GM18907 (cell line): ENCODE measurements around the gene PI4KA.
"Not testable (repeated sequence)": the region's sequence is repeated elsewhere in the genome, so short reads cannot be mapped to it uniquely, and the experiment has no call there.

Experiments used
- ATAC-seq: cut with Tn5 transposase; IDR thresholded peaks from one replicate; pipeline ENCODE4 v1.9.1; 2021; ENCODE audit warnings: mild to moderate bottlenecking, moderate library complexity; ENCODE audit not compliant: unreplicated experiment

Gene PI4KA

DNA sequence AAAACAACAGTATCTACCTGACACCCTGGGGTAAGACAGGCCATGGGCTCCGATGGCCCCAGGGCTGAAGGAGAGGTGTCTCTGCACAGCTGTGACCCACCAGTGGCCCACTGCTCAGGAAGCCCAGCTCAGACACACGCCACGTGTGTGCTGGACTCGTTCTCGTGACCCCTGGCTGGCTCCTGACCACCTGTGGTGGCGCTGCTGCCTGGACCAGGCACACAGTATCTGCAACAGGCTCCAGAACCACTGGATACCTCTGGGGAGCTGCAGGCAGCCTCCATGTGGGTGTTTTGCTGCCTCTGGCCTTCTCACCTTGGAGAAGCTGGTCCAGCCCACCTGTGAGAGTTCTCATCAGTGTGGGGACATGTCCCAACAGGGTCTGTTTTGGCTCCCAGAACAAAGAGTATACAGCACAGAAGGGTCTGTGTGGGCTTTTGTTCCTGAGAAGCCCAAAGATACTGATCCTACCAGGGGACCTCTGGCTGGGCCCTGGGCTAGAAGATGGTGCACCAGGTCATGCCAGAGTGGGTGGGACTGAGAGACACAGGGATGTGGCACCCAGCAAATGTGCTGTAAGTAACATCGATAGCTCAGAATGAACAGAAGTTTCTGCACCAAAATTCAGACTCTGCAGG is 106.4 kb downstream of the PI4KA start:
- no peak for ATAC-seq

- ATAC-seq: no peak
Observed at GRCh38 chr22:20751185-20751851, 107.3 kb downstream of the PI4KA start.

DNA sequence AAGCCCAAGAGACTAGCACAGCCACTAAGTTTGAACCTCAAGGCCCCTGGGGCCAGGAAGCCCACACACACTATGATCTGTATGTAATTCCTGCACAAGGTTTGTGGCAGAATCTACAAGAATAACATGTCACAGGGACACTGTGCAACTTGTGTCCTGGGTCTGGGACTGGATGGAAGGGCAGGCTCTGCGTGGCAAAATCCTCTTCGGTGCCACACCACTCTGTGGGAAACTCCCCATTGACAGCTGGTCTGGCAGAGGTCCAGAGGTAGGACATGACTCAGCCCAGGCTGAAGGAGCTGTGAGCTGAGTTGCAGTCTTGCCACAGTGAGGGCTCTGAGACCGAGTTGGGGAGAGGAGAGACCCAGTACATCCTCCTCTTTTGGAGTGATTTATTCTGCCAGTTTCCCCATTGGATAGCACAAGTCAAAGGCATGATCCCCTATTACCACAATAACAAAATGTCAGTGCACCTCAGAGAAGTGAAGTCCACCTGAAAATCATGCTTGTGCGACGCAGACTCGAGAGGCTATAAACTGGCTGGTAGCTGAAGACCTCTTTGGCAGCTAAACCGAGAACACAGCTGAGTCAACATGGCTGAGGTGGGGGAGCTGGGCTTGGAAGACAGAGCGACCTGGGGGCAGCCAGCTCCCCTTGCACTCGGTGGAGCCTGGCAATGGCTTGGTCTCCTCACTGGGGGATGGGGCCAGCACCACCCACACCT is 108.0 kb downstream of the PI4KA start:
- ATAC-seq: no peak

GRCh38 chr22:20749453-20749852 is 109.2 kb downstream of the PI4KA start:
- peak; percentile 12 for ATAC-seq

DNA sequence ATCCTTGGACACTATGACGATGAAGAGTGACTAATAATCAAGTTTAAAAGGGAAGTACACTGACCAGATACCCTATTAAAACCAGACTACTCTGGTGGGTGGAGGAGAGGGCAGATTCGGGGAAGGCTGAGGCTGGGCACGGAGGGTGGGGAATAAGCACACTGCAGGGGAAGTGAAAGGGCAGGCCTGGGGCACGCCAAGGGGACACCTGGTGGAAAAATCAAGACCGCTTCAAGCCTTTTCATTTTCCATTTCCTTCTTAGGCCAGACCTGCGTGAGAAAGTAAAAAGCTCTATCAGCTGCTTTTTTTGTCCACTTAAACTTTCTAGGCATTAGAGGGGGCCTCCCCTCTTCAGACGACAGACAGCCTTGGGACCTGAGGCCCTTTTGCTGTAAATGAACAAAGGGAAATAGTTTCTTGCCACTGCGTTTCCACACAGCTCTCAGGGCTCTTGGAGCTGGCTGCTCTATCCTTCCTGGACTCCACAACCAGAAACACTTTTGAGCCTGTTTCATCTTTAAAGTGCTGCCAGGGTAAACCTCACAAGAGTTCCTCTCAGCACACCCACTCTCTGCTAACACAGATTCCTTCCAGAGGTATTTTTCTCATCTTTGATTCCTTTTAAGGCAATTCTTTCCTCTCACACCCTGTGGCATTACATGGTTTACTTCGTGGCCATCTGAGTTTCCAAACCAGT is 109.7 kb downstream of the PI4KA start:
- ATAC-seq: peak; percentile 66

DNA sequence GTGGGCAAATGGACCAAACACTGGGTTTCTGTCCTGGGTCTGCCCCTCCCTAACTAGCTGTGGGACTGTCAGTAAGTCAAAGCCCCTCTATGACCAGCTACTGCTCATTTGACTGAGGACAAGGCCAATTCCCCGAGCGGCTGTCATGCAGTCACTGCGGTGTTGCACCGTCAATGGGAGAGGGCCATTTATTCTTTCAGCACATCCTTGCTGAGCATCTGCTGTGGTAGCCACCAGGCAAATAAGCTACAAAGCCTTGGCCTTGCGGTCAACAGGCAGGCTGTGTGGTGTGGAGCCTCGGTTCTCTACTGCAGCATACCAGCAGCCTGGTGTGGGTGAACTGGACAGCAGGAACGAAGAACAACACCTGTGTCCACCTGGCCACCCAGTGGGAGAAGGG is 110.5 kb downstream of the PI4KA start:
- no peak for ATAC-seq

DNA sequence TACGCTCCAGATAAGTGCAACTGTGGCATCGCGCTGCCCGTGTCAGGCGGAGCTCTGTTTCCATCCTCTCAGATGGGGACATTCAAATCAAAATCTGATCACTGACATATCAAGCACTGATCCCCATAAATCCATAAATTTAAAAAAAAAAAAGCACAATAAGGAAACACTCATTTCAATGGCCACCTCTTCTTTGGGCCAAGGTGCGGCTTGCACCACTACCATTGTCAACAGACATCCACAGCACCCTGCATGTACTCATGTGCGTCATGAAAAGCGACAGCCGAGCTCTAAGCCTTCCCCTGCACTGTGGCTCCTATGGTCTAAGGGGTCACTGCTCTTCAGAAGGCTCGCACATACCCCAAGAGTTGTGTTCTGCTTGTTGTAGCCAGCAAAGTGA is 111.4 kb downstream of the PI4KA start:
- ATAC-seq: no peak

GRCh38 chr22:20746431-20747189 is 112.0 kb downstream of the PI4KA start:
- ATAC-seq: no peak

- no peak for ATAC-seq
Observed at GRCh38 chr22:20745119-20745518, 113.5 kb downstream of the PI4KA start.

DNA sequence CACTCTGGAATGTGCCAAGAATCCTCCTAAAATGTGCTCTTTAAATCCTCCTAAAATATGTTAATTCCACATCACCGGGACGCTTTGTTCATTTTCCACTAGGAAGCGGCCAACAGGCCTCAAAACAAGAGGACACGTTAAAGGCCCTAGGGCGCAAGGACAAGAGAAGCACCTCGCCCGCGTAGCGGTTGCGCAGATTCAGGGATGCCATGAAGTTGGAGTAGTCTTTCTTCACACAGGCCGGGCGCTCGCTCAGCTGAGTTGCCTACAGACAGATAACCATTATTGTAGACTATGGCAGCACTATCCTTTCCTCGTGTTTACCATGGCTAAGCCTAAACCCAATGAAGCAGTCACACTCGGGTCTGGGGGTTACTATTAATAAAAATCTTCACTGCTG is 114.2 kb downstream of the PI4KA start:
- ATAC-seq: no peak

- no peak for ATAC-seq
Observed at GRCh38 chr22:20742764-20743163, 115.8 kb downstream of the PI4KA start.

- ATAC-seq: no peak
Observed at GRCh38 chr22:20741634-20742581, 116.7 kb downstream of the PI4KA start.

GRCh38 chr22:20741008-20741633 is 117.5 kb downstream of the PI4KA start:
- no peak for ATAC-seq

DNA sequence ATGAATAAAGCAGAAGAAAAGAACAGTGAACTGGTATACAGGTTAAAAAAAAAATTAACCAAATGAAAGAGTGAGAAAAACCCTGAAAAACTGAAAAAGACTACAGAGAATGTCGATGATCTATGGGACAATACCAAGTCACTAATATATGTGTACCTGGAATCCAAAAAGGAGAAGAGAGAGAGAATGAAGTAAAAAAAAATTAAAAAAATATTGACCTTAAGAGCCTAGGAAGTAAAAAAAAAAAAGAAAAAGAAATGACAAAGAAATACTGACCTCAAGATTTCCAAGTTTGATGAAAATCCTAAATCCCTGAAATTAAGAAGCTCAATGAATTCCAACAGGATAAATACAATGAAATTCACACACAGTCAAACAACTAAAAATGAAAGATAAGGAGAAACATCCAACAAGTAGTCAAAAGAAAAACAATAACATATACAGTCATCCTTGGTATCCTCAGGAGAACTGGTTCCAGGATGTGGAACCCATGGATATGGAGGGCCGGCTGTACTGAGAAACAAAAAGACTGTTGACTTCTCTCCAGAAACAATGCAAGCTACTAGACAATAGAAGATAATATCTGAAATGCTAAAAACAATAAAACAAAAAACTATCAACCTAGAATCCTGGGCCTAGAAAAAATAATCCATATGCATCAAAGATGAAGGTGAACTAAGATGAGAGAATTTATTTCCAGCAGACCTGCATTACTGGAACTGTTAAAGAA is 118.2 kb downstream of the PI4KA start:
- no peak for ATAC-seq

DNA sequence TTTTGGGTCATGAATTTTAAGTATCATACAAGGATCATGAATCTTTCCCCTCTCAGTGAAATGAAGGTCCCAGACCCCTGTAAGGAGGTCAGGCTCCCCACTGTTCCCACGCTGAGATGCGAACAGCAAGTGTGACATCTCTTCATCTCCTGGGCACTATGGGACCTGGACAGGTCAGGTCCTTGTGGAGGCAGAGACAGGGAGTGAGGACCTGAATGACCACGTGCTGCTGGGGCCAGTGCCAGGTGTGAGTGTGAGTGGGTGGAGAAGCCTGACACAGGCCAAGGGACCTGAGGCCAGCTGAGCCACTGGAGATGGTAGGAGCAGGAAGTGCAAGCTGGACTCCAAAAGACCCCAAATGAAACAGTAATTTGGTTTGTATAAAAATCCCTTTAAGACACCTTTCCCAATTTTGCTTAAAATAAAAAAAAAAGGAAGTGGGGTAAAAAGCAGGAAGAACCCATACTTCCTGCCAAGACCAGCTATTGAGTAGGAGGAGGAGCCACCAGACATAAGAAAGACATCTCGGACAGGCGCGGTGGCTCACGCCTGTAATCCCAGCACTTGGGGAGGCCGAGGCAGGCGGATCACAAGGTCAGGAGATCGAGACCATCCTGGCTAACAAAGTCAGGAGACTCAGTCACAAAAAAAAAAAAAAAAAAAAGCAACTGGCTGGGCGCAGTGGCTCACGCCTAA is 120.1 kb downstream of the PI4KA start:
- no peak for ATAC-seq

- ATAC-seq: not testable (repeated sequence)
Observed at GRCh38 chr22:20736891-20737290, 121.7 kb downstream of the PI4KA start.

DNA sequence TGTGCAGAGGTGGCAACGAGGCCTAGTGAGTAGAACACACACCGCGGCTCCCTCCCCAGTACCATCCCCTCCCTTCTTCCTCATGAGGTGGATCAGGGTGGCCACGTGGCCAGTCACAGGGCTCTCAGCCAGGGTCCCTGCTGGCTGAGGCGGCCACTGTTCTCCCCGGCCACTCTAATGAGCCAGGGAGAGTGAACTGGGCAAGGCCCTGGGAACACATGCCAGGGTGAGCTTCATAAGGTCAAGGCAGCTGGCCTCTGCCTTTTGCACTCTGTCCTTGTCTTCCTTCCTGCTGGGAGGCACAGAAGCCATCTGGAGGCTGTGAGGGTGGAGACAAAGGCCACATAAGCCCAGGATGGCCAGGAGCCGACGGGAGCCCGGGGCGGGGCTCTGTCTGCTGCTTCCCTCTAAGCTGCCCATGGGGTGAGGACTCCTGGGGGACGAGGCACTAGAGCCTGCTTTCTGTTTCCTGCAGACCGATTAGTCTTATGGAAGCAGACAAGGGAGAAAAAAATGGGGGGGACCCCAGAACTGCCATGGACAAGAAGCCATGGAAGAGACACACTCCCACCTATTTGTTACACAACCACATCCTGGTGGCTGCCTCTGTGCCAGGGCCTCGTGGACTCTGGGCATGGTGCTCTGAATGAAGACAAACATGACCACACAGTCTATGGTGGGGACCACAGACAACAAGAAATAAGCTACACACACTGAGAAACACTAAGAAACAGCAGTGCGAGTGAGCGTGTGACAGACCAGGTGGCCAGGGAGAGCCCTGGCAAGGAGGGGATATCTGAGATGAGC is 123.1 kb downstream of the PI4KA start:
- ATAC-seq: not testable (repeated sequence)
